ENCODE measurements around the gene PIH1D2. TPM values are rescaled to one million over a fixed set of nuclear protein-coding genes. Genes with fewer than 3 reads are reported as not detected.

The PIH1D2 gene
- total and polyA plus RNA-seq, 2 of the 8 experiments (the other 6 are each of a cell fraction or from before 2014, with no cell fraction given), result 0.53 to 0.73 TPM

DNA sequence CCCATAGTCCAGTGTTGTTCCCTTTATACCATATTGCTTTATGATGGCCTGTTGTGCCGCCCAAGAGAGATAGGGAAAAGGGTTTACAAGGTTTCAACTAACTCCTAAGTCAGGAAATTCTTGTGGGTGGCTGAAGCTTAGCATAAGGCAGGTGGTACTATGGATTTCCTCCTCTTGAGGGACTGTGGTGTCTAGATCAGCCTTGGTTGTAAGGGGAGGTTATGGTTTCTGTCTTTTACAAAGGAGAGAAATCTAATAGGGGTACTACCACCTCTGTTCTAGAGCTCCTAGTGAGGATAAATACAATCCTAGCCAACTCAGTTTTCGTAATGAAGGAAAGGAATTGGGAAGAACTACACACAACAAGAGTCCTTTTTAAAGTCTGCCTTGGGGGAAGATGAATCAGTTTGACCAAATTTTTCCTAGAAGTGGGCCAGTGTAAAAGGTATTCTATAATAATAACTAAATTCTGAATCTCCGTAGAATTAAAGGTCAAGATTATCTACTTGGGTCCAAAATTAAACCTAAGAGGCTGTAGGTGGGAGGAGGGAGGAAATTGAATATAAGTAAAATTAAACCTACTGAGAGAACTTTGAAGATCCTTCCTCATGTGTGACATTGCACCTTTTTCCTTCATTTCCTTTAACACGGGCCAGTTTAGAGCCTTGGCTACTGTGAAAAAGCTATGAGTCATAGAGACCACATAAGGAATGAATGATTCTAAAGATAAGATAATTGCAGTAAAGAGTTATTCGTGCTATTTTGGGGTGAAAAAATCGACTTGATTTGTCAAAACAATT is 31.5 kb downstream of the PIH1D2 start:
- TF ChIP-seq RAD21 (IDR thresholded peaks at IDR 0.05 in 1 of 2, conservative IDR thresholded peaks at IDR 0.05 in 1 of 2; ENCODE audit: low read depth in 2 of 2, low read length in 2 of 2) (no peak), POLR2AphosphoS5 (IDR thresholded peaks at IDR 0.05; ENCODE audit: low read depth, low read length) (no peak), SAP30 (IDR thresholded peaks at IDR 0.05; ENCODE audit: insufficient read depth, insufficient replicate concordance, low read length) (no peak)
- no peak overlapping the region for H3K27ac ChIP-seq (ENCODE audit: low read depth, low read length)

More for the DNA sequence above, 31.5 kb downstream of the PIH1D2 start:
- no peak overlapping the region for H3K4me3 ChIP-seq (ENCODE audit: extremely low read depth in 1 of 4, insufficient read depth in 2 of 4, low read depth in 3 of 4, low read length in 4 of 4)
- H3K56ac ChIP-seq (replicated peaks; ENCODE audit: insufficient read length, low read depth, low read length), result no peak overlapping the region
- no peak overlapping the region for H4K8ac ChIP-seq (ENCODE audit: extremely low read depth, insufficient read depth, low read length)
- FAIRE-seq (no peak), DNase-seq (ENCODE audit: low read depth in 1 of 2, low spot score in 2 of 2) (no peak)
- POLR2A ChIA-PET (ENCODE audit: partially characterized antibody), result interaction anchor here (1.1 kb wide), 1 partner anchor 8 kb away, joined by 3 read pairs; no protein-coding TSS in a partner anchor
- no peak overlapping the region for H2AK5ac ChIP-seq (ENCODE audit: low read depth, low read length)
- H2BK5ac ChIP-seq (ENCODE audit: low read depth, low read length), result no peak overlapping the region
- 83% methylated on average over 6 of the region's 6 CpGs; no CpG with 5 or more reads in 1 of the 2 experiments for WGBS, 2 experiments (ENCODE audit: extremely low coverage in 1 of 2, insufficient coverage in 1 of 2, insufficient read length in 1 of 2, insufficient replicate concordance in 2 of 2, low coverage in 1 of 2, low lambda C conversion rate in 2 of 2, missing lambda C conversion rate in 1 of 2)
- CTCF ChIA-PET (ENCODE audit: partially characterized antibody), result interaction anchor here (1.2 kb wide), 1 partner anchor 1497 kb away, joined by 3 read pairs; no protein-coding TSS in a partner anchor
- H3K4ac ChIP-seq (replicated peaks; ENCODE audit: insufficient read length, low read depth, low read length), result no peak overlapping the region
- no peak overlapping the region for H4K91ac ChIP-seq (replicated peaks; ENCODE audit: insufficient read length, low read length)
- H3K23ac ChIP-seq (ENCODE audit: insufficient read length), result no peak overlapping the region
- H3K79me2 ChIP-seq (ENCODE audit: control insufficient read depth in 1 of 2, insufficient read depth in 2 of 2, low read length in 2 of 2), result peaks cover 0 to 4% of the 10 kb centered on the region in 2 experiments; a peak in 2 of 4 replicates
- no peak overlapping the region for H3K9ac ChIP-seq (replicated peaks in 1 of 4; ENCODE audit: extremely low read depth in 1 of 4, low read depth in 3 of 4, low read length in 3 of 4)
- H3K36me3 ChIP-seq (ENCODE audit: control insufficient read depth in 2 of 4, insufficient read depth in 4 of 4, low read length in 3 of 4), result peaks cover 3 to 74% (median 27%) of the 10 kb centered on the region in 4 experiments; a peak in 7 of 8 replicates
- H2BK12ac ChIP-seq (ENCODE audit: low read depth, low read length), result no peak overlapping the region
- no peaks in the 10 kb centered on the region for H4K20me1 ChIP-seq (replicated peaks in 1 of 2; ENCODE audit: control insufficient read depth in 1 of 2, insufficient read depth in 2 of 2, low read length in 2 of 2)
- no peak overlapping the region for H4K5ac ChIP-seq (ENCODE audit: insufficient read length, low read depth, low read length)
- no peak overlapping the region for H3K4me2 ChIP-seq (ENCODE audit: insufficient read depth in 1 of 2, low read depth in 2 of 2, low read length in 2 of 2)
- H3K14ac ChIP-seq (ENCODE audit: insufficient read length), result no peak overlapping the region
- no peaks in the 10 kb centered on the region for H3K9me3 ChIP-seq (ENCODE audit: insufficient read depth in 2 of 2, low read depth in 1 of 2, low read length in 1 of 2)
- no peaks in the 10 kb centered on the region for H3K23me2 ChIP-seq (ENCODE audit: low read depth, low read length)
- H2AFZ ChIP-seq (ENCODE audit: low read length), result no peak overlapping the region
- H2BK15ac ChIP-seq (ENCODE audit: low read length), result no peak overlapping the region
- no peak overlapping the region for H2BK120ac ChIP-seq (replicated peaks; ENCODE audit: low read depth, low read length)
- H2BK20ac ChIP-seq (ENCODE audit: low read length), result no peak overlapping the region
- no peaks in the 10 kb centered on the region for H3K27me3 ChIP-seq (replicated peaks in 1 of 4; ENCODE audit: control insufficient read depth in 3 of 4, extremely low read depth in 1 of 4, insufficient read depth in 3 of 4, low read length in 3 of 4)
- 0 out of 2 replicates have a peak, but pooled peaks cover 2% of the 10 kb centered on the region for H3K79me1 ChIP-seq (ENCODE audit: low read depth, low read length)
- H3K4me1 ChIP-seq (replicated peaks in 1 of 4; ENCODE audit: control insufficient read depth in 3 of 4, insufficient read depth in 4 of 4, low read length in 3 of 4), result no peaks in the 10 kb centered on the region
- H3K18ac ChIP-seq (ENCODE audit: extremely low read depth, low read length), result no peak overlapping the region

All from H1 (cell line).